ENCODE results near the gene PCSK4. TPM values are rescaled to one million over a fixed set of nuclear protein-coding genes. Genes with fewer than 3 reads are reported as not detected.

PCSK4 gene
- total and polyA plus RNA-seq, 2 of the 4 experiments (the other 2 are of a cell fraction), result 0.72 to 1.7 TPM

- dilution Hi-C loops (cut with HindIII; ENCODE audit: low sequenced_read_pairs, unreplicated experiment), result no loop called here
- no peak for TF ChIP-seq BHLHE40 (IDR thresholded peaks at IDR 0.05; ENCODE audit: low read depth, low read length)
- TF ChIP-seq, protein P1, sequence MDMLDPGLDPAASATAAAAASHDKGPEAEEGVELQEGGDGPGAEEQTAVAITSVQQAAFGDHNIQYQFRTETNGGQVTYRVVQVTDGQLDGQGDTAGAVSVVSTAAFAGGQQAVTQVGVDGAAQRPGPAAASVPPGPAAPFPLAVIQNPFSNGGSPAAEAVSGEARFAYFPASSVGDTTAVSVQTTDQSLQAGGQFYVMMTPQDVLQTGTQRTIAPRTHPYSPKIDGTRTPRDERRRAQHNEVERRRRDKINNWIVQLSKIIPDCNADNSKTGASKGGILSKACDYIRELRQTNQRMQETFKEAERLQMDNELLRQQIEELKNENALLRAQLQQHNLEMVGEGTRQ (IDR thresholded peaks at IDR 0.05; ENCODE audit: low read depth, low read length), result no peak
- no peak for TF ChIP-seq RCOR1 (IDR thresholded peaks at IDR 0.05; ENCODE audit: insufficient replicate concordance, low read length)
- no peak for TF ChIP-seq MAZ (IDR thresholded peaks at IDR 0.05; ENCODE audit: borderline replicate concordance, low read depth, low read length)
- TF ChIP-seq MXI1 (IDR thresholded peaks at IDR 0.05; ENCODE audit: borderline replicate concordance, low read depth, low read length), result no peak
- no peak for TF ChIP-seq POLR2A (IDR thresholded peaks at IDR 0.05; ENCODE audit: low read depth, low read length)
- TF ChIP-seq RFX5 (IDR thresholded peaks at IDR 0.05; ENCODE audit: low read depth, low read length), result no peak
- TF ChIP-seq ELK1 (IDR thresholded peaks at IDR 0.05; ENCODE audit: borderline replicate concordance, low read depth, low read length), result no peak
- no peak for TF ChIP-seq NFE2L2 (IDR thresholded peaks at IDR 0.05; ENCODE audit: low read depth, low read length)
- no peak for TF ChIP-seq CHD1 (IDR thresholded peaks at IDR 0.05; ENCODE audit: low read depth, low read length)
- TF ChIP-seq SMC3 (IDR thresholded peaks at IDR 0.05; ENCODE audit: low read depth, low read length), result no peak
- TF ChIP-seq, protein P2, sequence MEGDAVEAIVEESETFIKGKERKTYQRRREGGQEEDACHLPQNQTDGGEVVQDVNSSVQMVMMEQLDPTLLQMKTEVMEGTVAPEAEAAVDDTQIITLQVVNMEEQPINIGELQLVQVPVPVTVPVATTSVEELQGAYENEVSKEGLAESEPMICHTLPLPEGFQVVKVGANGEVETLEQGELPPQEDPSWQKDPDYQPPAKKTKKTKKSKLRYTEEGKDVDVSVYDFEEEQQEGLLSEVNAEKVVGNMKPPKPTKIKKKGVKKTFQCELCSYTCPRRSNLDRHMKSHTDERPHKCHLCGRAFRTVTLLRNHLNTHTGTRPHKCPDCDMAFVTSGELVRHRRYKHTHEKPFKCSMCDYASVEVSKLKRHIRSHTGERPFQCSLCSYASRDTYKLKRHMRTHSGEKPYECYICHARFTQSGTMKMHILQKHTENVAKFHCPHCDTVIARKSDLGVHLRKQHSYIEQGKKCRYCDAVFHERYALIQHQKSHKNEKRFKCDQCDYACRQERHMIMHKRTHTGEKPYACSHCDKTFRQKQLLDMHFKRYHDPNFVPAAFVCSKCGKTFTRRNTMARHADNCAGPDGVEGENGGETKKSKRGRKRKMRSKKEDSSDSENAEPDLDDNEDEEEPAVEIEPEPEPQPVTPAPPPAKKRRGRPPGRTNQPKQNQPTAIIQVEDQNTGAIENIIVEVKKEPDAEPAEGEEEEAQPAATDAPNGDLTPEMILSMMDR (conservative IDR thresholded peaks at IDR 0.05; ENCODE audit: low read depth, low read length), result no peak
- TF ChIP-seq RAD21 (IDR thresholded peaks at IDR 0.05; ENCODE audit: low read length), result no peak
- TF ChIP-seq CEBPB (IDR thresholded peaks at IDR 0.05; ENCODE audit: low read depth, low read length), result no peak
- no peak for TF ChIP-seq FOS (IDR thresholded peaks at IDR 0.05; ENCODE audit: low read depth, low read length)
- no peak for TF ChIP-seq MAFK (IDR thresholded peaks at IDR 0.05; ENCODE audit: low read depth, low read length)
These were observed 34.8 kb upstream of the PCSK4 start for GRCh38 chr19:1524972-1525325.

More at GRCh38 chr19:1524972-1525325, 34.8 kb upstream of the PCSK4 start:
- in situ Hi-C loops (cut with MboI; ENCODE audit: low sequenced_read_pairs), result loop anchor here (25.0 kb wide), 1 partner anchor 262 kb away; no protein-coding TSS in a partner anchor
- H3K23ac ChIP-seq (ENCODE audit: low read depth, low read length), result peak overlapping the region; percentile 22; the same call in 1 of the 2 replicates
- H2AK9ac ChIP-seq (replicated peaks; ENCODE audit: low read depth, low read length, poor library complexity), result no peak overlapping the region
- ChIA-PET CTCF (no interaction called here), POLR2A (ENCODE audit: unreplicated experiment) (no interaction called here)
- no peak for DNase-seq
- 50% methylated on average over 2 of the region's 17 CpGs; no CpG with 5 or more reads in 1 of the 2 experiments for WGBS, 2 experiments (ENCODE audit: extremely low coverage in 2 of 2, insufficient read length in 1 of 2)
- no peak overlapping the region for H3K4me2 ChIP-seq (ENCODE audit: low read depth, low read length)
- H3K9me1 ChIP-seq (ENCODE audit: insufficient read depth, low read length), result peaks cover 4% of the 10 kb centered on the region; the same call in 1 of the 2 replicates
- no peak overlapping the region for H2BK120ac ChIP-seq (ENCODE audit: low read depth, low read length)
- no peak overlapping the region for H4K91ac ChIP-seq (ENCODE audit: insufficient read depth, low read depth, low read length)
- ATAC-seq (ENCODE audit: low read depth), result no peak
- no peak overlapping the region for H3K27ac ChIP-seq (ENCODE audit: insufficient read depth, low read length)
- no peak overlapping the region for H2AK5ac ChIP-seq (ENCODE audit: low read depth, low read length)
- no peaks in the 10 kb centered on the region for H3K36me3 ChIP-seq (ENCODE audit: control insufficient read depth, insufficient read depth, low read length)
- H3K9me3 ChIP-seq (ENCODE audit: control insufficient read depth, insufficient read depth, low read length), result no peaks in the 10 kb centered on the region
- no peak overlapping the region for H3K14ac ChIP-seq (replicated peaks; ENCODE audit: low read depth, low read length)
- no peak overlapping the region for H2BK15ac ChIP-seq (ENCODE audit: low read depth, low read length)
- no peak overlapping the region for H4K5ac ChIP-seq (ENCODE audit: low read depth, low read length)
- no peak overlapping the region for H3K4ac ChIP-seq (ENCODE audit: low read depth, low read length)
- peaks cover 7% of the 10 kb centered on the region; the same call in 1 of the 2 replicates for H4K20me1 ChIP-seq (ENCODE audit: insufficient read depth, low read length)
- intact Hi-C loops (cut with micrococcal nuclease), result no loop called here
- H4K8ac ChIP-seq (ENCODE audit: low read depth in 2 of 2, low read length in 2 of 2), result no peak overlapping the region
- no peak overlapping the region for H3K9ac ChIP-seq (ENCODE audit: low read depth, low read length)
- no peak overlapping the region for H3K18ac ChIP-seq (ENCODE audit: low read depth, low read length)
- H3K79me1 ChIP-seq (ENCODE audit: low read depth in 1 of 2, low read length in 2 of 2), result no peaks in the 10 kb centered on the region
- H2BK5ac ChIP-seq (ENCODE audit: low read depth, low read length, poor library complexity, severe bottlenecking), result no peak overlapping the region
- peaks cover 36% of the 10 kb centered on the region for H3K27me3 ChIP-seq (ENCODE audit: control insufficient read depth, insufficient read depth, low read length)
- no peak overlapping the region for H3K4me3 ChIP-seq (ENCODE audit: insufficient read depth, low read depth, low read length)
- peak overlapping the region; percentile 51 for H2AFZ ChIP-seq (replicated peaks; ENCODE audit: low read length, poor library complexity)
- no peaks in the 10 kb centered on the region; the same call in 1 of the 2 replicates for H3K4me1 ChIP-seq (ENCODE audit: control insufficient read depth, insufficient read depth, low read length)
- BruUV-seq (replicated peaks), result no TSS peak
- no peak overlapping the region for H2BK20ac ChIP-seq (ENCODE audit: low read depth, low read length)
- H3K56ac ChIP-seq (ENCODE audit: extremely low read depth, insufficient read depth, low read length), result no peak overlapping the region

Data from IMR-90 (cell line).